AG04450 (cell line): Measurements from ENCODE around the gene CDR2L. TPM values are rescaled to one million over a fixed set of nuclear protein-coding genes. Genes with fewer than 3 reads are reported as not detected.

Experiments
- CTCF ChIA-PET: fragments of 300-600, 350-600 bp; formaldehyde crosslinking; extraction: SDS; loops from one replicate; lab custom pipeline; 2022; ENCODE audit warnings: antibody characterized with exemption, inconsistent platforms; lab: Charles Lee
- POLR2A ChIA-PET: fragments of 350-600 bp; formaldehyde crosslinking; extraction: SDS; loops from one replicate; lab custom pipeline; 2021; ENCODE audit warnings: antibody characterized with exemption, inconsistent platforms; lab: Yijun Ruan, JAX
- DNase-seq: peaks from one replicate; pipeline ENCODE4 v3.0.0-alpha.2; 2011; ENCODE audit warnings: low read depth, low spot score
- H3K27ac ChIP-seq: one replicate; pipeline ENCODE4 v1.5.1; 2012; ENCODE audit warnings: low read depth, low read length, control low read depth
- H3K27me3 ChIP-seq: one replicate; pipeline ENCODE4 v1.6.0; 2012; ENCODE audit warnings: low read length; ENCODE audit not compliant: control insufficient read depth, insufficient read depth
- H3K4me3 ChIP-seq: 2 replicates; pipeline ENCODE4 v1.5.1; 2011; ENCODE audit warnings: mild to moderate bottlenecking, low read depth, low read length, control low read depth
- H3K9me3 ChIP-seq: 2 replicates; pipeline ENCODE4 v1.5.1; 2012; ENCODE audit warnings: low read length; ENCODE audit not compliant: control insufficient read depth, insufficient read depth
- polyA plus RNA-seq: library from polyadenylated mRNA; depleted of rRNA; stranded (reverse); fragments of >200 nt; gene quantifications from 2 replicates; pipeline ENCODE4 v1.2.3, GENCODE V29; 2011
- TF ChIP-seq, protein P1 (sequence below): IDR thresholded peaks from 2 replicates; pipeline ENCODE4 v1.5.1; 2011; ENCODE audit warnings: low read depth, low read length, control low read depth, inconsistent platforms

Gene CDR2L
- polyA plus RNA-seq, 1 experiment: 8.4 TPM

DNA sequence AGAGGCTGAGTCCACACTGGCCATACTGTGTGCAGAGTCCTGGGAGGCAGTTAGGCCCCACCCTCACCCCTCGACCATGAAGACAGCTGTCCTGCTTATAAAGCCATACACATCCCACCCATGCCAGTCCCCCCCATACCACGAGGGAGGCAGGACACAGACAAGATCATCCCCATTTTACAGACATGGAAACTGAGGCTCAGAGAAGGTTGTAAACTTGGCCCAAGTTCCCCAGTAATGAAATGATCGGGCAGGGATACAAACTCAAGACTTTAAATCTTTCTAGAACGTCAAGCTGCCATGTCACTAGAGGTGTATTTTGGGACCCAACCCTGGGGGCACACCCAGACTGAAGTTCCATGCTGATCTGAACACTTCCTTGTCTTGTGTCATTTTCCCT lies 31.3 kb upstream of the CDR2L start:
- Histone ChIP-seq H3K27ac (no peak overlapping the region), H3K9me3 (no peaks in the 10 kb centered on the region), H3K4me3 (no peak overlapping the region), H3K27me3 (peaks cover 19% of the 10 kb centered on the region)
- TF ChIP-seq, protein P1, sequence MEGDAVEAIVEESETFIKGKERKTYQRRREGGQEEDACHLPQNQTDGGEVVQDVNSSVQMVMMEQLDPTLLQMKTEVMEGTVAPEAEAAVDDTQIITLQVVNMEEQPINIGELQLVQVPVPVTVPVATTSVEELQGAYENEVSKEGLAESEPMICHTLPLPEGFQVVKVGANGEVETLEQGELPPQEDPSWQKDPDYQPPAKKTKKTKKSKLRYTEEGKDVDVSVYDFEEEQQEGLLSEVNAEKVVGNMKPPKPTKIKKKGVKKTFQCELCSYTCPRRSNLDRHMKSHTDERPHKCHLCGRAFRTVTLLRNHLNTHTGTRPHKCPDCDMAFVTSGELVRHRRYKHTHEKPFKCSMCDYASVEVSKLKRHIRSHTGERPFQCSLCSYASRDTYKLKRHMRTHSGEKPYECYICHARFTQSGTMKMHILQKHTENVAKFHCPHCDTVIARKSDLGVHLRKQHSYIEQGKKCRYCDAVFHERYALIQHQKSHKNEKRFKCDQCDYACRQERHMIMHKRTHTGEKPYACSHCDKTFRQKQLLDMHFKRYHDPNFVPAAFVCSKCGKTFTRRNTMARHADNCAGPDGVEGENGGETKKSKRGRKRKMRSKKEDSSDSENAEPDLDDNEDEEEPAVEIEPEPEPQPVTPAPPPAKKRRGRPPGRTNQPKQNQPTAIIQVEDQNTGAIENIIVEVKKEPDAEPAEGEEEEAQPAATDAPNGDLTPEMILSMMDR: no peak
- POLR2A ChIA-PET: no interaction called here
- CTCF ChIA-PET: interaction anchor here (3.5 to 5.1 kb wide), 2 partner anchors 33 to 165 kb away, joined by 24 to 28 read pairs; partner anchors contain the start of genes OTOP2 and USH1G
- no peak for DNase-seq

DNA sequence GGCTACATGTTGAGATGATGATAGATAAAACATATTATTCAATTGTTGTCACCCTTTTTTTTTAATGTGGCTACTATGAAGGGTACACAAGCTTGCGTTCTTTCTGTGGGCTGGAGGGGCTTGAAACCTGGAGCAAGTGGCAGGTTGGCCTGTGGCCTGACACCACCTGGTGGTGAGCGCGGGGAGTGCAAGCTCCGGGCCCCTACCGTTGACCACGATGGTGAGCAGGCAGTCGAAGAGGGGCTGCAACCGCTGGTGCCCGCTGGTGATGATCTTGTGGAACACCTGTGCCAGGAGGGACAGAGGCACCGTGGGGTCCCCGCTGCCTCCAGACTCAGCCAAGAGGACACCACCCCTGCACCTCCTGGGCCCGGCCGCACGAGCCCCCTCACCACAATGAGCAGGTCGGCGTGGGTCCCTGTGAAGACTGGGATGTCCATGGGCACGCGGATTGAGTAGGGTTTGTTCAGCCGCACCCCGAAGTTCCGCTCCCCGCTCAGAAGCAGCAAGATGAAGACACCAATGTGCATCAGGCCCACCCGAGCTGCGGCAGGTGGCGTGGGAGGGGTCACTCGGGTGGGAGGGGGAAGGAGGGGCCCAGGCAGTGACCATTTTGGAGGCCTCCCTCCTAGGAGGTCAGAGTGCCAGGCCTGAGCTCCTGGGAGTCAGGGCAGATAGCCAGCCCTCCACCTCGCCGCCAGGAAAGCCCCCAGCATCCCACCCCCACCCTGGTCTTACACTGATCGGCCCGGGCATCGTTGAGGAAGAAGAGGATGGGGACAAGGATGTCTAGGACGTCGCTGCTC lies 29.3 kb upstream of the CDR2L start:
- Histone ChIP-seq H3K9me3 (no peaks in the 10 kb centered on the region), H3K4me3 (no peak overlapping the region), H3K27ac (no peak overlapping the region), H3K27me3 (peaks cover 6% of the 10 kb centered on the region)
- TF ChIP-seq, protein P1: peak; percentile 95
- no peak for DNase-seq
- ChIA-PET CTCF (interaction anchor here (0.6 to 5.1 kb wide), 33 partner anchors 8 to 244 kb away, joined by 3 to 28 read pairs (median 3); partner anchors contain the start of genes HID1, MRPL58, NT5C and OTOP2), POLR2A (interaction anchor here (0.5 to 0.6 kb wide), 2 partner anchors 34 to 55 kb away, joined by 3 to 4 read pairs; partner anchors contain the start of gene MRPL58)

DNA sequence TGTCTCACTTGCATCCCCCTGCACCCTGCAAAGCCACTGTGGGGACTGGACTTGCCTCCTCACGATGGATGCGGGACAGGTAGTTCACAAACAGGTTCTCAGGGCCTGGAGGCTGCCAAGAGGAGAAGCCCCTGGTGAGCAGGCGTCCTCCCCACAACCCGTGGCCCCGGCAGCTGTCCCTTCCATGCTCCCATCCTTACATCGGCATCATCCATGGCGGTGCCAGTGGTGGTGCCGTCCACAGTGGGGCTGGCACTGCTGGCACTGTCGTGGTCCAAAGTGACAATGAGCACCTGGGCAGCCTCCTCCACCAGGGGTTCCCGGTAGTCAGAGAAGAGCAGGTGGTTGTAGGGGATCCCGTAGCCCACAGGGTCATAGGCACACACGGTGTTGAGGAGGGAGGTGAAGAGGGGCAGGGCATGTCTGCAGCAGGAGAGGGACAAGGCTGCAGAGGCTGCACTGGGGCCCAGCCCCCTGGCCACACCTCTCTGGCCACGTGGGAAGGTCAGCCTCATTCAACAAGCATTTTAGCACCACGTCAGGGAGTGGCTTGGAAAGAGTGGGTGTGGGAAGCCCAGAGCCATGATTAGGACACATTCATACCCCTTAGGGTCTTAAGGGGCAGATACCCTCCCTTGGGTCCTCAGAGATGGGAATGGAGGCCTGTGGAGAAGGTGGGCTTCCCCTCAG lies 27.5 kb upstream of the CDR2L start:
- TF ChIP-seq, protein P1: no peak
- peaks cover 6% of the 10 kb centered on the region for H3K27me3 ChIP-seq
- H3K9me3 ChIP-seq: no peaks in the 10 kb centered on the region; the same call in 1 of the 2 replicates
- no peak for DNase-seq
- ChIA-PET CTCF (interaction anchor here (0.6 to 5.1 kb wide), 26 partner anchors 7 to 1331 kb away, joined by 3 to 62 read pairs (median 7); partner anchors contain the start of genes ARMC7, FDXR, HID1 and MRPL58), POLR2A (interaction anchor here (0.6 to 1.3 kb wide), 3 partner anchors 52 to 303 kb away, joined by 3 to 4 read pairs (median 4); partner anchors contain the start of genes FDXR and MRPL58)
- H3K4me3 ChIP-seq: no peak overlapping the region
- no peak overlapping the region for H3K27ac ChIP-seq

DNA sequence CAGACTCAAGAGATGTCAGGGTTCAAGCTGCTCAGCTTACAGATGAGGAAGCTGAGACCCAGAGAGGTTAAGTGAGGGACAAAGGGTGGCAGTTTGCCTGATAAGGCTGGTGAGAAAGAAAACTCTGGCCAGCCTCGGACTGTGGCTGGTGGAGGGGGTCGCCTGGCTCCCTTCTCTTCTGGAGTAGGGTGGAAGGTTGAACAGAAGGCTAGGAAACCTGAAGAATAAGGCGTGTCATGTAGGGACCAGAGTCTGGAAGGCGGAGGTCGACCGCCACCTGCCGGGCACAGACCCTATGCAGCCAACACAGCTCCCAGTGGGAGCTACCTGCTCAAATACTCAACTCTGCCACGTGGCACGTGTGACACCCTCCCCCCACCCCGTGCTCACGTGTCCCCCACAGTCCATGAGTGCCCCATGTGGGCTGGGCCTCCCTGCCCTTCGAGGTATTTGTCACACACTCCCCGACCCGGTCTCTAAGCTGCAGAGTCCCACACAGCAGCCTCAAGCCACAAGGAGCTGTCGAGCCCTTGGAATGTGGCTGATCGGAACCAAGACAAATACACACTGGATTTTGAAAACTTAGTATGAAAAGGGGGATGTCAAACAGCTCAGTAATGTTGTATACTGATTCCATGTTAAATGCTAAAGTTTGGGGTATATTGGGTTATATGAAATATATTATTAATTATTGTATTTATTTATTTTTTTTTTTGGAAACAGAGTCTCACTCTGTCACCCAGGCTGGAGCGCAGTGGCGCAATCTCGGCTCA lies 26.7 kb upstream of the CDR2L start:
- Histone ChIP-seq H3K27ac (no peak overlapping the region), H3K4me3 (no peak overlapping the region), H3K27me3 (peaks cover 6% of the 10 kb centered on the region), H3K9me3 (no peaks in the 10 kb centered on the region; the same call in 1 of the 2 replicates)
- ChIA-PET POLR2A (interaction anchor here (0.5 to 1.7 kb wide), 6 partner anchors 51 to 304 kb away, joined by 3 to 10 read pairs (median 4); partner anchors contain the start of genes FDXR and MRPL58), CTCF (interaction anchor here (0.6 to 3.9 kb wide), 43 partner anchors 8 to 1332 kb away, joined by 3 to 62 read pairs (median 6); partner anchors contain the start of genes ARMC7, CDR2L, FDXR and HID1)
- TF ChIP-seq, protein P1: peak; percentile 49
- peak; percentile 6 for DNase-seq
